NCI-H2107 treated with DMSO at 0.1 percent for 48 hours (cell line): ENCODE results near the gene RSBN1L.
"Not testable (repeated sequence)": the region's sequence is repeated elsewhere in the genome, so short reads cannot be mapped to it uniquely, and the experiment has no call there.

Source experiments
- DNase-seq: peaks from one replicate; lab custom pipeline; 2025; ENCODE audit not compliant: unreplicated experiment; lab: John Stamatoyannopoulos, UW

Gene RSBN1L

GRCh38 chr7:77687100-77687746 is 9.0 kb upstream of the RSBN1L start:
- no peak for DNase-seq

DNA sequence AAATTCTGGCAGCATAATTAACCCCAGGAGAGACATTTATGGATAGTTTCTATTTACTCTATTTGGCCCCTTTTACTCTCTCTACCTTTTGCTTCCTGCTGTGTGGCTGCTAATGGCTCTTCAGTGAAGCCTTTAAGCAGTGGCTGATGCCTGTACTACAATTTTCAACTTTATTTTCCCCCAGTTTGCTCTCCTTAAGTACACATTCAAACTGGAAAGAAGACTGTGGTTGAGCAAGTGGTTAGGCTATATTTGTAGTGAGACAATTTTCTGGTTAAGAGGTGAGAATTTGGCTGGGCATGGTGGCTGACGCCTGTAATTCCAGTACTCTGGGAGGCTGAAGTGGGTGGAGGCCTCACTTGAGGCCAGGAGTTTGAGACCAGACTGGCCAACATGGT is 8.5 kb upstream of the RSBN1L start:
- no peak for DNase-seq

DNA sequence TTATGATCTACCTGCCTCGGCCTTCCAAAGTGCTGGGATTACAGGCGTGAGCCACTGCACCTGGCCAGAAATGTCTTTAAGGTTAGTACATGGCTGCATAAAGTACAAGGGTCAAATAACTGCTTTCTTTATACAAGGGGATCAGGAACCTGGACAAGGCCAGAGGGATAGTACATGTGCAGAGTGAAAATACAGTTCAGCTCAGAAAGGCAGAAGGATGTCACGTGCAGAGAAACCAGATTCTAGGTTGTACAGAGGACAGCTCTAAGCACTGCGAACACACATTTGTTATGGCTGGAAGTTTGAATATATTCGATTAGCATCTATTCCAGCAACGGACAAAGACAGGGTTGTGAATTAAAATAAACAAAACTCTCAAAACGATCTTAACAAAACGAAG is 6.0 kb upstream of the RSBN1L start:
- DNase-seq, result no peak

DNA sequence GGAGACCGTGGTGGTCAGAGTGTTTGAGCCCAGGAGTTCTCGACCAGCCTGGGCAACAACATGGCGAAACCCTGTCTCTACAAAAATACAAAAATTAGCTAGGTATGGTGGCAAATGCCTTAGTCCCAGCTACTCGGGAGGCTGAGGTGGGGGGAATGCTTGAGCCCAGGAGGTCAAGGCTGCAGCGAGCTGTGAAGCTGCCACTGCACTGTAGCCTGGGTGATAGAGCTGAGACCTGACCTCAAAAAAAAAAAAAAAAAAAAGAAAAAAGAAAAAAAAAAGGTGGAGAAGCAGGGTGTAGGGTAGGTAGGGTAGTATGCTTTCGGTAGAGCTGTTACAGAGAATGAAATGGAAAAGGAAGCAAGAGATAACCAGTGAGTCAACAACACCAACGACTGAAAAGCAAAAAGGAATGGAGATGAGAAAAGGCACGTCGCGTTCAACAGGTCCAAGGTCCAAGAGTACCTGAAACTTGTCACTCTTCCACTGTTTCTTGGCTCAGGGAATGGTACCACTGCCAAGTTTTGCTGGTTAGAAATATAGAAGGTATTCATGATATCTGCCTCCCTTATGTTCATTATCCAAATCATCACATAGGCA is 4.3 kb upstream of the RSBN1L start:
- no peak for DNase-seq

- no peak for DNase-seq
Measured at GRCh38 chr7:77693830-77694583, 2.3 kb upstream of the RSBN1L start.

- DNase-seq, result peak; percentile 44
Measured at GRCh38 chr7:77696643-77697534, 630 bp downstream of the RSBN1L start.

- DNase-seq, result no peak
Measured at GRCh38 chr7:77697535-77697831, 1.2 kb downstream of the RSBN1L start.

DNA sequence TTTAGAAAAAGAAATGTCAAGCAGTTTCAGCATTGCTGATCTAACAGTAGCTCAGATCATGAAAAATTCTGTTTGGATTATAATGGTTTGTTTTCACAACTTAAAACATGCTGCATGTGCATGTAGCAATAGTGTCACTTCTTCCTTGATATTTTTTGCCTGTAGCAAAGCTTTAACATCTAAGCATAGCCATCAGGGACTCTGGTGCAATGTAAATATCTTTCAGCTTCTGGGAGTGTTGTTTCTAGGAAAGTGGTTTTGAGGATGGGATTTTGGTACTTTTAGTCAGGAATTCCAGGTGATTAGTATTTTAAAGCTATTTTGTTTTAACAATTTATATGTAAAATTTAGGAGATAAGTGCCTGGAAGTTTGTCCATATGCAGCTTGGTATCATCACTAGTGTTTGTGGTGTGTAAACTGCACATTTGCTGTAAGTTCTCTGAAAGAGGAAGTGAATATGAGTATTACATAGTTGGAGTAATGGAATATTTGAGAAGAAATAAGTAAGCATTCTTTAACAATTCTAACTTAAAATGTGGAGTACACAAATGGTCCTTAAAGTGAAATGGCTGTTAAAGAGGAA is 1.9 kb downstream of the RSBN1L start:
- no peak for DNase-seq

DNA sequence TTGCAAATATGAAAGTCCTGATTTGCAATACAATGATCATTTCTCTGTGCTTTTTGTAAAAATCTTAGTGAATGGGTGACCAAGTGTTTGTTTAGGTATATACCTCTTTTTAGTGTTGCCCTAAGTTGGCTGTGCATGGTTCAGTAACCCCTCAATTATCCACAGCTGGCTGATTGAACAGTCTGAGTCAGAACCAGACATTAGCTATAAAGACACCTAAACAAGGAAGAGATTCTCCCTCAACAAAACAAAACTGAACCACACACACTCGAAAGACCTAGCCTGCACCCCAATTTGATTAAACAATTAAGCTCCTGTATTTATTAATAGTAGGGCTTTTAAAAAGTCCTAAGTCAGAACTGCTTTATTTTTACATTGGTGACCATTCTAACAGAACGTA is 2.8 kb downstream of the RSBN1L start:
- no peak for DNase-seq

GRCh38 chr7:77702513-77702912 is 6.3 kb downstream of the RSBN1L start:
- no peak for DNase-seq

- no peak for DNase-seq
Measured at GRCh38 chr7:77702968-77703472, 6.8 kb downstream of the RSBN1L start.

DNA sequence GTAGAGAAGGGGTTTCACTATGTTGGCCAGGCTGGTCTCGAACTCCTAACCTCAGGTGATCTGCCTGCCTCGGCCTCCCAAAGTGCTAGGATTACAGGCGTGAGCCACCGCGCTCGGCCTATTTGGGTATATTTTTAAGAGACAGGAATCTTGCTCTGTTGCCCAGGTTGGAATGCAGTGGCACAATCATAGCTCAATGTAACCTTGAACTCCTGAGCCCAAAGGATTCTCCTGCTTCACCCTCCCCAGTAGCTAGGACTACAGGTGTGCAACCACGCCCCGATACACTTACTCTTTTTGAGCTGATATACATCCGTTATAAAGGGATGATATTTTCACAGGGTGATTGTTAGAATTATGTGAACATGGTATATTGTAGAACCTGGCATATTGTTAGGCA is 7.4 kb downstream of the RSBN1L start:
- DNase-seq, result not testable (repeated sequence)

- no peak for DNase-seq
Measured at GRCh38 chr7:77707504-77707992, 11.3 kb downstream of the RSBN1L start.

DNA sequence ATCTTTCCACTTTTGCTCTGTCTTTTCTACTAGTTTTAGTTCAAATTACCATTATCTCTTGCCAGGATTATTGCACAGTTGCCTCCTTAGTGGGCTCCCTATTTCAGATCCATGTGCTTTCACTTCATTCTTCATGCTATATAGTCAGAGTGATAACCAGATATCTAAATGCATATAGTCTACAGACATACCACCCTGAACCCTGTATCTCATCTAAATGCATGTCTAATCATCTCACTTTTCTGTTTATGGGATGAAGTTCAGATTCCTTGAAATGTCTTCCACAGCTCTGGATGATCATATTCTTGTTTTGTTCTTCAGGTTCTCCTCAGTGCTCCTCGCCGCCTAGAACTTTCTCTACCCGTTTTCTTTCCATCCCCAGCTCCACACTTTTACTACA is 13.8 kb downstream of the RSBN1L start:
- DNase-seq, result no peak

GRCh38 chr7:77710861-77711260 is 14.6 kb downstream of the RSBN1L start:
- DNase-seq, result no peak

GRCh38 chr7:77714195-77714594 is 17.9 kb downstream of the RSBN1L start:
- DNase-seq, result no peak

GRCh38 chr7:77714931-77715330 is 18.7 kb downstream of the RSBN1L start:
- DNase-seq, result not testable (repeated sequence)

DNA sequence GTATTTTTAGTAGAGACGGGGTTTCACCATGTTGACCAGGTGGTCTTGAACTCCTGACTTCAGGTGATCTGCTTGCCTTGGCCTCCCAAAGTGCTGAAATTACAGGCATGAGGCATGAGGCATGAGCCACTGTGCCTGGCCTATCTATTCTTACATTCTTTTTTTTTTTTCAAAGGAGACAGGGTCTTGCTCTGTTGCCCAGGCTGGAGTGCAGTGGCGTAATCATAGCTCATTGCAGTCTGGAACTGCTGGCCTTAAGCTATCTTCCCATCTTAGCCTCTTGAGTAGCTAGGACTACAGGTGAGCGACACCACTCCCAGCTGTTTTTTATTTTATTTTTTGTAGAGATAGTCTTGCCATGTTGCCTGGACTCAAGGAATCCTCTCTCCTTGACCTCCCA is 20.5 kb downstream of the RSBN1L start:
- no peak for DNase-seq

GRCh38 chr7:77717566-77717965 is 21.3 kb downstream of the RSBN1L start:
- DNase-seq, result not testable (repeated sequence)

DNA sequence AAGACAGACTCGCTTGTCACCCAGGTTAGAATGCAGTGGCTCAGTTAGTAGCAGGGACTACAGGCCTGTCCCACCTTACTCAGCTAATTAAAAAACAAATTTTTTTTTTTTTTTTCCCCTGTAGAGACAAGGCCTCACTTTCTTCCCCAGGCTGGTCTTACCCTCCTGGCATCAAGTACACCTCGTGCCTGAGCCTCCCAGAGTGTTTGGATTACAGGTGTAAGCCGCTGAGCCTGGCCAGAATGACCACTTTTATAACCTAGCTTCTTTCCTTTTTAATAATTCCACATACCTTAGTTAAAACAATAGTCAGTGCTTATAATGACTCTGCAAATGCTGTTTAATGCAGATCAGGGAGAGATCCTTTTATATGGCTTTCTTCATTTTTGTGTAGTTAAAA is 31.3 kb downstream of the RSBN1L start:
- no peak for DNase-seq
